Pons (tissue), 1 donor: ENCODE measurements around the gene WNT16.
"Not testable (repeated sequence)": the region's sequence is repeated elsewhere in the genome, so short reads cannot be mapped to it uniquely, and the experiment has no call there.

Source experiments
- DNase-seq: peaks from one replicate; pipeline ENCODE4 v3.0.0-alpha.2; 2016; ENCODE audit warnings: low spot score

Gene WNT16, protein sequence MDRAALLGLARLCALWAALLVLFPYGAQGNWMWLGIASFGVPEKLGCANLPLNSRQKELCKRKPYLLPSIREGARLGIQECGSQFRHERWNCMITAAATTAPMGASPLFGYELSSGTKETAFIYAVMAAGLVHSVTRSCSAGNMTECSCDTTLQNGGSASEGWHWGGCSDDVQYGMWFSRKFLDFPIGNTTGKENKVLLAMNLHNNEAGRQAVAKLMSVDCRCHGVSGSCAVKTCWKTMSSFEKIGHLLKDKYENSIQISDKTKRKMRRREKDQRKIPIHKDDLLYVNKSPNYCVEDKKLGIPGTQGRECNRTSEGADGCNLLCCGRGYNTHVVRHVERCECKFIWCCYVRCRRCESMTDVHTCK

DNA sequence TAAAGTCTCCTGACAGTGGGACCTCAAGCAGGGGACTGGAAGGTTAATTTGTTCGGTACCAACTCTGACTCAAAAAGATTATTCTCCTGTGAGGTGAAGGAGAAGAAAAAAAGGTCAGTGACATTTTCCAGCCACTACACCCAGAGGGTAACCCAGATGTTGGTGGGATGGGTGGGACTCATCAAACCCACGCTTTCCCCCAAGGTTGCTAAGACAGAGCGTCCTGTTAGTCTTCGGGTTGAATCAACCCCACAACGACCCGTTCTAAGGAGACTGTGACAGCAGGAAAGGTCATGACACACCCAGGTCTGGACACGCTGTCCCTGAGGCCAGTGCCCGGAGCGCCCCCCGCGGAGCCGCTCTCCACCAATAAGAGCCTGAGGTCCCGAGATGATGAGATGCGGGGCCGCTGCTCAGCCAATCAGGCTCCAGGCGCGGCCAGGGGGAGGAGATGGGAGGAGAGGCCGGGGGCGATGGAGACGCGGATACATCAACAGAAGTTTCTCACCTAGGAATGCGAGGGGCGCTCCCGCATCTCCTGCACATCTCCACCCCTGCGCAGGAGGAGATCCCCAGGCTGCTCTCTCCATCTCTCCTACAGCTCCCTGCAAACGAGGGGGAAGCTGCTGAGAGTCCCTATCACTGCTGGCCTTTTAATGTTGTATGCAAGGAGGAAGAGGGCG, at the start of gene WNT16:
WNT16 (plus strand) TSS at position 493 of the 683 bp plus-strand sequence. CDS start 293 bp downstream, outside the sequence.
- DNase-seq, result no peak

DNA sequence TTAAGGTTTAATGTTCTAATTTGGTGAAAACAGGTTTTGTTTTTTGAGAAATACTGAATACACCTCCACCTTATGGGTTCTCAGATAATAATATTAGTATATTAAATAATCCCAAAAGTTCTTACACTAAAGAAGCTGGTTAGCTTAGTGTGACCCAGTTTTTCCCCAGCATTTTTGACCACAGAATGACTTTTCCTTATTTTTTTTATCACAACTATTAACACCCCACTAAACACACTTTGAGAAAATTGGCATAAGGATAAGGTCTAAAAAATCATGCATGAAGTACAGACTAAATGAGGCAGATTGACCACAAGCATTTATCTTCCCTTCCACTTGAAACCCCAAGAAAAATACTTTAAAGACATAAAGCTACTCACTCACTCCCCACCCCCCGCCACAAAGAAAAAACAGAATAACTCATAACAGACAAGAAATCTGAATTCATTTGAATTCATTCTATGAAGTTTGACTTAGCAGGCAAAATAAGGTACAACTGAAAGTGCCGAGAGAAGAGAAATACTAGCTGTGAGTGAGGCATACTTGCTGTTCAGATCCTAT, 49.7 kb upstream of the WNT16 start:
- no peak for DNase-seq

DNA sequence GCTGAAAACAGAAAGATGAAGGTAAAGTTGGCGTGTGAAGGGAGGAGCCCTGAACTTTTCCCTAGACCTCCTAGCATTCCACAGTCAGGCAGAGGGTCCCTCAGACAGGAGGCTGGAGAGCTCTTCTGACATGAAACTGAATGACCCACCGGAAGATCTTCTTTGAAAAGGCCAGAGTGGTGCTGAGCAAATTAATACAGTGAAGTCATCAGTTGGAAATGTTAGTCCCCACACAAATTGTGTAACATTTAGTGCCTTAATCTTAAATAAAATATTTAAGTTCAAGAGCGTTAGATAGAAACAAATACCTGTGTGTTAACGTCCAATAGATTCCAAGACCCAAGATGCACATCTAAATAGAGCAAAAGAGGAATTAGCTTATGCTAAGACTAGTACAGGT, 49.0 kb upstream of the WNT16 start:
- DNase-seq, result no peak

DNA sequence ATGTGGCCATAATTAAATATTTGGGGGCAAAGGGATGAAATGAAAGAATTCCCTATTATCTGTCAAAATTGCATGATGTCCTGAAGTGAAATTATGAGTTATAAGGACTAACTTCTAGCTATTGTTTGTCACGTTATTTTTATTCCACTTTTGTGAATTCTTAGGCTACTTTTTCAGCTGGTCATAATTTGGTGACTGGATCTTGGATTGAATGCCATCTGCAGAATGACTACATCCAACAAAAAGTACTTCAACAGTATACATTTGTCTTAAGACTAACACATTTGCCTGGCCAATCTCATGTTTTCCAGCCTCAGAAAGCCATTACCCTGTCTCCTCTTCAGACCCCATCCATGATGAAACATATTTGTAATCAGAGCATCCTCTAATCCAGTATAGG, 48.1 kb upstream of the WNT16 start:
- DNase-seq, result no peak

DNA sequence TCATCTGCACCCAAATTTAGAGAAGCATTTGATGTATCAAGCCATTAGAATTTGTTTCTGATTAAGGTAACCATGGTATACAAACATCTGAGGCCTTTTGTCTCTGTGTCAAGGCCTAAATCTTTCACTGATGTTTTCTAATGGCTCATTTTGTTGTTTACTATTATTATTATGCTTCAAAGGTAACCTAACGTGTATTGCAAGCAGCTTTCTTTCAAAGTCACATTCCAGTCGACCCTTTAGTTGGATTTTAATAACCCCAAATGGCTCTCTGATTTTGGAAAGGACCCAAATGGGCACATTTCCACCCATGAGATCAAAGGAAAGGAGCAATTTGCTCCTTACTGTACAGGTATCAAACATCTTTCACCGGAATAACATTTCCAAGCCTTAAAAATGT, 46.7 kb upstream of the WNT16 start:
- no peak for DNase-seq

DNA sequence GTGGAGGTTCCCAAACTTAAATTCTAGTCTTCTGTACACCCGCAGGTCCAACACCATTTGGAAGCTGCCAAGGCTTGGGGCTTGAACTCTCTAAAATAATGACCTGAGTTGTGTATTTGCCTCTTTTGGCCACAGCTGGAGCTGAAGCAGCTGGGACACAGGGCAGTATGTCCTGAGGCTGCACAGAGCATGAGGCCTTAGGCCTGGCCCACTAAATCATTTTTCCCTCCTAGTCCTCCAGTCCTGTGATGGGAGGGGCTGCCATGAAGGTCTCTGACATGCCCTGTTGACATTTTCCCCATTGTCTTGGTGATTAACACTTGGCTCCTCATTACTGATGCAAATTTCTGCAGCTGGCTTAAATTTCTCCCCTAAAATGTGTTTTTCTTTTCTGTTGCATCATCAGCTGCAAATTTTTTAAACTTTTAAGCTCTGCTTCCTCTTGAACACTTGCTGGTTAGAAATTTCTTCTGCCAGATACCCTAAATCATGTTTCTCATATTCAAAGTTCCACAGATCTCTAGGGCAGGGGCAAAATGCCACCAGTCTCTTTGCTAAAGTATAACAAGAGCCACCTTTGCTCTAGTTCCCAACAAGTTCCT, 43.6 kb upstream of the WNT16 start:
- DNase-seq, result no peak

DNA sequence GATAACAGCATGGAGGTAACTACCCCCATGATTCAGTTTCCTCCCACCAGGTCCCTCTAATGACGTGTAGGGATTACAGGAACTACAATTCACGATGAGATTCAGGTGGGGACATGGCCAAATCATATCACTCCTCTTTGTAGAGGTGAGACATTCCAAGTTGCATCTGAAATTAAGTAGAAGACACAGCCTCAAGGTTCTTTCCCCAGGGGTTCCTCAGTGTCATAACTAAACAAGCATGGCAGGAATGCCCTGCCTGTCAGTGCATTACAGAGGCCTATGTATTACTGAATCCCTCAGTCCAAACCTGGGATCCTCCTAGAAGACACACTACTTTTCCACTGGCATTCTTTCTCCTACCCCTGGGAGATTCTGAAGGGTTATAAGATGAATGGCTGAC, 42.6 kb upstream of the WNT16 start:
- no peak for DNase-seq

DNA sequence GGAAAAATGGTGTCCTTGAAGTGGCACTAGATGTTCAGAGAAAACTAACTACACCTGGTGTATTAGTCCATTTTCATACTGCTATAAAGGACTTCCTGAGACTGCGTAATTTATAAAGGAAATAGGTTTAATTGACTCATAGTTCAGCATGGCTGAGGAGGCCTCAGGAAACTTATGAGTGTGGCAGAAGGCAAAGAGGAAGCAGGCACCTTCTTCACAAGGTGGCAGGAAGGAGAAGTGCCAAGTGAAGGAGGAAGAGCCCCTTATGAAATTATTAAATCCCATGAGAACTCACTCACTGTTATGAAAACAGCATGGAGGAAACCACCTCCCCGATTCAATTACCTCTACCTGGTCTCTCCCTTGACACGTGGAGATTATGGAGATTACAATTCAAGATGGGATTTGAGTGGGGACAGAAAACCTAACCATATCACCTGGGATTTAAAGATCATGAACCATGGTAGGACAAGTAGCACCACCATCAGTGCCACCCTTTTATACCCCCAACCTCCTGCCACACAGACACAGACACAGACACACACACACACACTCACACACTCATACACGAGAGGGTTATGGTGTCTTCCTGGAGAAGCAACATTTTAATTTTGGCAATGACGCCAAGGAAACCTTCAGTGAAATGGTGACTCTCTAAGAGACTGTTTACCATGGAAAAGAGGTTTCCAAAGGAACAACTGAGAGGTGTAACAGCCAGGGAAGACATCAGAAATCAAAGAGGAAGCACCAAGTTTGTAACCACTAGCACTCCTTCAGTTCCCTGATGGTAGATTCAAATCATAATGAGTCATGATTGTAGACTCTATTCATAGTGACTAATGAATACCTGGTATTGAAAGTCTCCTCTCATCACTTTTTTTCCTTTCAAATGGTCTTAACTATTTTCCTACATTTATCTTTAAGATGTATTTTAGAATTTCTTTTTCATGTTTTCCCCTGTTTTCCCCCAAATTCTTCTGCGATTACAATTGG, 41.8 kb upstream of the WNT16 start:
- DNase-seq, result no peak

DNA sequence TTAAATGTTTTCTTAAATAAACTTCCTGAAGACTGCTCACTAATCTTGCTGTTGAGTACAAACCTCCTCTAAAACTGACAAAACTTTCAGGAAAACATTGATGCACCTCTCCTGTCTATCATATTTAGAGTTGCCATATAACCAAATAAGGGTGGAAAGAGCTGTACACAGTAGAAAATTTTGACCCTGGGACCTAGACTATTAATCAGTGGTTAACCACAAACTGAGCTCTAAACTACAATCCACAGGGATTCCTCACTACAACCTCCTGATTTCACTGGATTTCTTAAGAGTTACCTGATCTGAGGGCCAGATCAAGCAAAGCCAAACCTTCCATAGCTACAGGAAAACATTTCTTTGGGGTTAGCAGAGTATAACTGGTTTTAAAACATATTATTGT, 39.9 kb upstream of the WNT16 start:
- no peak for DNase-seq

DNA sequence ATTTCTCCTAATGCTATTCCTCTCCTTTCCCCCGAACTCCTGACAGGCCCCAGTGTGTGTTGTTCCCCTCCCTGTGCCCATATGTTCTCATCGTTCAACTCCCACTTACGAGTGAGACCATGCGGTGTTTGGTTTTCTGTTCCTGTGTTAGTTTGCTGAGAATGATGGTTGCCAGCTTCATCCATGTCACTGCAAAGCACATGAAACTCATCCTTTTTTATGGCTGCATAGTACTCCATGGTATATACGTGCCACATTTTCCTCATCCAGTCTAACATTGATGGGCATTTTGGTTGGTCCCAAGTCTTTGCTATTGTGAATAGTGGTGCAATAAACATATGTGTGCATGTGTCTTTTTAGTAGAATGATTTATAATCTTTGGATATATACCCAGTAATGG, 38.9 kb upstream of the WNT16 start:
- not testable (repeated sequence) for DNase-seq

DNA sequence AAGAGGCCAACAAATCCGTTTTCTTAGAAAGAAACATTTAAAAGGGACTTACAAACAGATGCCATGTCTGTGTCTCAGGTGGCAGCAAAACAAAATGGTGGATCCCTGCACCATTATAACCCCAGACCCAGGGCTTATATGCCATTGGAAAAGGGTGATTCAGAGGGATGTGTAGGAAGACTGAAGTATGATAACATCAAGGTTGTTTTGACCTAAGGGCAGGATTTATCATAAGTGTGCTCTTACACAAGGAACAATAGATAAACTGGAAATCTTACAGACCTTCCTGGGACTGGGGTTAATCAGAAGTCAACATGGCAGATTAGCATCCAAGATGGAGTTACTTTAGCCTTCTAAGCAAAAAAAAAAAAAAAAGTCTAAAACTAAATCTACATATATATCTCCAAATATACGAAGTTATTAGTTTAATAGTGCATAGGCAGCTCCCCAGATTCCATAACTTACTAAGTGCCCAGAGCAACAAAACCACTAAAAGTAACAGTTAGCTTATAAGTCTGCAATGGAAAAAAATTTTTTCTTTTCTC, 34.3 kb upstream of the WNT16 start:
- no peak for DNase-seq

DNA sequence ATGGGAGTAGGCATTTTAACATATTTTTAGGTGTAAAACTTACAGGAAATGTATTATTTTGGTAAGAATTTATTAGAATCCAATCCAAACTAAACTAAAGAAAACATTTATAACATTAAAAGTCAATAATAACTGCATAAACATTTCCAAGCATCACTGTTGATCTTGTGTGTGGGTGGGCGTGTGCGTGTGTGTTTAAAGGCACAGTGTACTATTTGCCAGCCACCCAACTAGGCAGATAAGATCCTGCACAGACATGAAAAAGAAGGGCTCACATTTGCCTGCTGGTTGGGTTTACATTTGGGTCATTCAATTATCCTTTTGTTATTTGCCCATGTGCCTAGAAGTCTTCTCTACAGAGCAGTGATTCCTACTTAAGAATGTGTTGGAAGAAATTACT, 31.0 kb upstream of the WNT16 start:
- DNase-seq, result no peak

DNA sequence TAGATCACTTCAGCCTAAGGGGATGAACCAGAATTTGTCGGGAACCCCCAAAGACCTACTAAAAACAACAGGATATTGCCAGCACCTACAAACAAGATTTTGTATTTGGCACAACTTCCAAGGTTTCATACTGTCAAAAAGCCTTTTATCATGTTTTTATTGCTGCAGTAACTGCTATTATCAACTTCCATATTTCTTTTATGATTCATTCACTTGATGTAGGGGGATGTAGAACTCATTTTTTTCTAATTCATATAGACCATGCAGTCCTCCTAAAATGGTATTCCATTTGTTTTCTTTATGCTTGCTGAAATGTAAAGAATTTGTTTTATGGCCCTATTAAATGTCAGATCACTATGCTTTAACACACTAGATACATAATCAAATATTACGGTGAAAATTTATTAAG, 30.0 kb upstream of the WNT16 start:
- no peak for DNase-seq

DNA sequence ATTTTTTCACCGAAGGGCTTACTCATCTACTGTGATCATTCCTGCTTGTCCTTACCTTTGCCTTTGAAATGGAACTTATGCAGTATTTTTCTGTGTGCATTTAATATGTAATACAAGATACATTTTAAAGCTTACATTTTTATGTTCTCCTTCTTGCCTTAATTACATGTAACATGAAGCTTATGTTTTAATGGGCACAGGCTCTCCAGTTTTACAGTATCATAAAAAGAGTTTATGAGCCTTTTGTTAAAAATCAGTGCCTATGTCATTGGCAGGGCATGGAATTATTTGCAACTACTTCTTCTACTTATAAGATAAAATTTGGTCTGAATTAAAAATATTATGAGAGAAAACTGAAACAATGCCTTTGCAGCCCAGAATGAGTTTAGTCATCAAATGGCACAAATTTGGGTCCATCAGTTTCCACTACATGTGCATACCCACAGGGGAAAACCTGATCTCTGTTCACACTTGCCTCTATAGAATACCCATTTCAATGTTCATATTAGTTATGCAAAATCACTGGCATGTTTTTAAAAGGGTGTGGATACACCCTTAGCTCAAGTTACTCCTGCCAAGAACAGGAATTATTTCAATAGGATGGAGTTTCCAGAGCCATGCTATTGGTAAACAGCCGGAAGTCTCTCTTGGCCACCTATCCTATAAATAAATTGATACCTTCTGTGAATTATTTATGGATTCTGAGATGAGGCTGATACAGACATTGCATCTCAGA, 27.9 kb upstream of the WNT16 start:
- no peak for DNase-seq

DNA sequence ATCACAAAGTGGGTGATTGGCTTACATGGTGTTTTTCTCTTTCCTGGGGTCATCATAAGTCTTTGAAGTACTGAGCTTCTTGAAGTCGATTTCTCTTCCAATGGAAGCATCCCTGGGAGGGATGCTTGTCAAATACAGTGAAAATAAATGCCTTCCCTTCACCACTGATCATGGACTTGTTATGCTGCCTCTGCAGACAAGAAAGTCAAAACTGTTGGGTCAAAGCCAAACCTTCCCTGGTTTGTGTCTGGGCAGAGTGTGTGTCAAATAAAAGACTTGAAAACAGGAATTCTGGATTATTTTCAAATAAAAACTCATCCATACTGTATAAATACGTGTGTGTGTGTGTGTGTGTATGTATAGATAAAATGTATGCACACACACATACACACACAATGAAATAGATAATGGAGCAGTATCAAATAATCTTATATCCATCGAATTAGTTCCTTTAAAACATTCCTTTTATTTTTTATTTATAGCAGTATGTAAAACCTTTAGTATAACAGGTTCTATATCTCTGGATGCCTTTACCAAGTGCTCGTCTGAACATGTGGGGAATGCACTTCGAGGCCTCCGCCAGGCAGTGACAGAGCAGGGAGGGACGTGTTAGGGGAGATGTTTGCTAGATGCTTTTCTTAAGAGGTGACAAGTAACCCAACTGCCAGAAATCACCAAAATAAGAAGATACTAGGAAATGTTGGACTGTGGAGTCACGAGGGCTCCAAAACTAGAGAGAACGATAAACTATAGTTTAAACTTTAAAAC, 27.2 kb upstream of the WNT16 start:
- DNase-seq, result no peak

DNA sequence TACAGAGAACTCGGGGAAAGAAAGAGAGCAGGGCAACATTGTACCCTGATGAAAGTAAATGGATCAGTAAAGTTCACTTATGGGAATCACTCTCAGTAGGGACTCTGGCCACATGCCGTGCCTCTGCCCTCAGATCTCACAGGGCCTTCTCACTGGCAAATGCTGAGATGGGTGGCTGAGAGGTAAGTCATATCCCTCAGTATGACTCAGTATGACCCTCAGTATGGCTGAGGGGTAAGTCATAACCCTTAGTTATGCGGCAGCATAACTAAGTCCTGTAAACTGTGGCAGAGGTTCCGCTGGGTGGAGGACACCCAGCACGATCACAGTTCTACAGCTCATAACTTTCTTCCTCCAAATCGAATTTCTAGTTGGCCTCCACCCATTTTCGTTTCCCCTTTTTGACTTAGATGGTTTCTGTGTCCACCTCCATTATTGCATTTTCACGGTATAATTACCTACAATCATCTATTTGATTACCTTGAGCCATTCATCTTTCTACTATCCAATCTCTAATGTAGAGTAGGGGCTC, 26.5 kb upstream of the WNT16 start:
- DNase-seq, result no peak

DNA sequence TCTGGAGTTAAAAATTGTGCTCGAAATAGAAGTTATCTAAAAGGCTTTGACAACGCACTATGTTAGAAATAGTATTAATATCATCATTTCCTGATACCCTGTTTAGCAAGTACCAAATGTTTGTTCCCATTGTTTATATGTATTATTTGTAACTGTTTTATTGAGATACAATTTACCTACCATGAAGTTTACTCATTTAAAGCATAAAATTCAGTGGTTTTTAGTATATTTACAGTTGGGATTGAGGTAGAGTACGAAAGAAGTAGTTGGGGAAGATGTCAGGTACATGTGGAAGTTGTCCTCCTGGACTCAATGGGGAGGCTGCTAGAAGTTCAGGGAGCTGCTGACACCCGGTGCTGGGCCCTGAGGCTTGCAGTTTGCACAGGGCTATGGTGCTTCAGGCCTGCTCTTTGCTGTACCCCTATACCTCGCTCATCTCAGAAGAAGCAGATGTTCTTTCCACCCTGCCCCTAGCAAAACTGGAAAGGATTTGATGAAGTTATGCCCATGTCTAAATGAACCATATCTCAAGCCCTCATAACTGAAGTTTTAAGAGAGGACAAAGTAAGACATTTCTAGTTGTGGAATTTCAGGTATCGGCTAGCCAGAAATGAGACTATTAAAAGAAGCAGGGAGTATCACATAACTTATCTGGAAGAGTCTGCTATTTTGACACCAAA, 25.2 kb upstream of the WNT16 start:
- no peak for DNase-seq

DNA sequence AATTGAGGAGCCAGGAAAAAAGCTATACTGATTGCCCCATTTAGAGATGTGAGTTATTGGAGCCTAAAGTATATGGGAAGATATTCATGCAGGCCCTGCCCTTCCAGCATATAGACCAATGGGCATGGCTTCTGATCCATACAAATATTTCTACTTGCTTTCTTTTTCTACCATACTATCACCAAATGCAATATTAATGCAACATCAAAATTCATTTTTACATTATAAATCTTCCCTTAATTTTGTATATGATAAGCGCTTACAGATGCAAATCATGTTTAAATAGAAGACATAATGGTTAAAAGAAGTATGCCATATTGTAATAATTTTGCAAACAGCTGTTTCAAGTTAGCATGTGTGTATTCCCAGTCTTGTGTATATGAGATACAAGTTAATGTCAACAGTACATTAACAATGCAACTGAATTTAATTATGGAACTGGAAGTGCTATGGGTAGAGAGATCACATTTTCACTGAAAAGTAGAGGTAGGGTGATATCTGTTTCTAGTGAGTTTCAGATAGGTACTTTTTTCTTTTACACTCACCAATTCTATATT, 24.6 kb upstream of the WNT16 start:
- DNase-seq, result no peak

DNA sequence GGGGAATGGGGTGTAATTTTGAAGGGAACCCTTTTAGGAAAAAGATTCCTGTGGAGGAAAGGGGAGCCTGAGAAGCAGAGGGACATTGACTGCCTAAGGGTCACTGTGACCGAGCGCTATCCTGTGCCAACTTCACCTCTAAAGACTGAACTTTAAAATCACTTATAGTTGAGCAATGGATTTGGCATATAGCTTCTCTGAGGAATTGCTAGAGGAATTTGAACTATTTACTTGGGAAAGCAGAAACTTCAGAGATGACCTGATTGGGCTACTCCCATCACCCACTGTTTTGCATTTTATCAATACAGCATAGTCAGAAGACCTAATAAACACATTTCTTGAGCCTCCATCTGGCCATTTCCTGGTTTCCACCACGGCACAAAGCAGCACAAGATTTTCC, 23.7 kb upstream of the WNT16 start:
- DNase-seq, result no peak
